Loucy (cell line): ENCODE data around the gene PKDCC.
"Not testable (repeated sequence)": the region's sequence is repeated elsewhere in the genome, so short reads cannot be mapped to it uniquely, and the experiment has no call there.

Experiments
- H2AFZ ChIP-seq: fragments of 200-600 bp; sonication (generic); 2 replicates; pipeline ENCODE4 v1.6.0; 2016; ENCODE audit warnings: antibody characterized with exemption, mild to moderate bottlenecking, low read length, moderate library complexity
- H3F3A ChIP-seq: fragments of 200-600 bp; 2 replicates; pipeline ENCODE4 v1.6.0; 2016; ENCODE audit warnings: antibody characterized with exemption, low read depth, mild to moderate bottlenecking
- H3K27me3 ChIP-seq: fragments of 200-600 bp; sonication (generic); 2 replicates; pipeline ENCODE4 v1.6.1; 2014; ENCODE audit warnings: low read length, mild to moderate bottlenecking; ENCODE audit not compliant: insufficient read depth, poor library complexity, severe bottlenecking
- H3K36me3 ChIP-seq: fragments of 200-600 bp; sonication (generic); 2 replicates; pipeline ENCODE4 v1.6.1; 2016; ENCODE audit warnings: low read length; ENCODE audit not compliant: insufficient read depth
- H3K4me1 ChIP-seq: fragments of 200-600 bp; sonication (generic); 2 replicates; pipeline ENCODE4 v1.5.1; 2014; ENCODE audit warnings: low read length, mild to moderate bottlenecking; ENCODE audit not compliant: insufficient read depth, poor library complexity, severe bottlenecking
- H3K4me2 ChIP-seq: fragments of 200-600 bp; sonication (generic); 2 replicates; pipeline ENCODE4 v1.6.0; 2014; ENCODE audit warnings: antibody characterized with exemption, low read length, low read depth, mild to moderate bottlenecking; ENCODE audit not compliant: poor library complexity, severe bottlenecking
- H3K4me3 ChIP-seq: fragments of 200-600 bp; sonication (generic); 2 replicates; pipeline ENCODE4 v1.5.1; 2014; ENCODE audit warnings: low read length, mild to moderate bottlenecking, mixed read lengths; ENCODE audit not compliant: poor library complexity, severe bottlenecking
- H3K79me2 ChIP-seq: fragments of 200-600 bp; sonication (generic); 2 replicates; pipeline ENCODE4 v1.6.1; 2014; ENCODE audit warnings: low read length; ENCODE audit not compliant: insufficient read depth
- H3K9ac ChIP-seq: fragments of 200-600 bp; sonication (generic); 2 replicates; pipeline ENCODE4 v1.6.0; 2014; ENCODE audit warnings: mild to moderate bottlenecking, low read depth, low read length, moderate library complexity; ENCODE audit not compliant: poor library complexity, severe bottlenecking
- H3K9me2 ChIP-seq: fragments of 200-600 bp; sonication (generic); replicated peaks from 2 replicates; pipeline ENCODE4 v1.6.1; 2016; ENCODE audit warnings: low read depth, low read length, mixed read lengths
- H3K9me3 ChIP-seq: fragments of 200-600 bp; sonication (generic); 2 replicates; pipeline ENCODE4 v1.6.1; 2014; ENCODE audit warnings: mild to moderate bottlenecking, antibody characterized with exemption, low read length, low read depth; ENCODE audit not compliant: insufficient read depth
- H4K20me1 ChIP-seq: fragments of 200-600 bp; sonication (generic); 2 replicates; pipeline ENCODE4 v1.6.0; 2014; ENCODE audit warnings: antibody characterized with exemption, low read length, mild to moderate bottlenecking; ENCODE audit not compliant: insufficient read depth, poor library complexity, severe bottlenecking
- CTCF ChIP-seq: fragments of 200-600 bp; sonication (generic); conservative IDR thresholded peaks from 2 replicates; pipeline ENCODE4 v1.5.1; 2014; ENCODE audit warnings: mild to moderate bottlenecking, antibody characterized with exemption, low read length
- EZH2phosphoT487 ChIP-seq: fragments of 200-600 bp; IDR thresholded peaks from 2 replicates; pipeline ENCODE4 v1.6.1; 2018; ENCODE audit warnings: antibody characterized with exemption, mild to moderate bottlenecking, moderate library complexity, borderline replicate concordance

Gene PKDCC

GRCh38 chr2:42076357-42077225 lies 28.8 kb downstream of the PKDCC start:
- Histone ChIP-seq H3K9ac (no peak overlapping the region), H4K20me1 (no peaks in the 10 kb centered on the region), H3K27me3 (no peaks in the 10 kb centered on the region), H3F3A (no peaks in the 10 kb centered on the region), H3K4me1 (no peaks in the 10 kb centered on the region), H3K9me2 (no peaks in the 10 kb centered on the region), H3K4me2 (no peak overlapping the region), H3K36me3 (no peaks in the 10 kb centered on the region), H3K4me3 (no peak overlapping the region), H3K79me2 (no peaks in the 10 kb centered on the region), H3K9me3 (no peaks in the 10 kb centered on the region), H2AFZ (no peak overlapping the region)
- TF ChIP-seq EZH2phosphoT487 (no peak), CTCF (no peak)

- Histone ChIP-seq H3K27me3 (no peaks in the 10 kb centered on the region), H4K20me1 (no peaks in the 10 kb centered on the region), H3K9me3 (no peaks in the 10 kb centered on the region), H3K4me3 (no peak overlapping the region), H3K36me3 (no peaks in the 10 kb centered on the region), H2AFZ (no peak overlapping the region), H3F3A (no peaks in the 10 kb centered on the region), H3K4me1 (no peaks in the 10 kb centered on the region), H3K79me2 (no peaks in the 10 kb centered on the region), H3K9me2 (no peaks in the 10 kb centered on the region), H3K4me2 (no peak overlapping the region), H3K9ac (no peak overlapping the region)
- TF ChIP-seq EZH2phosphoT487 (no peak), CTCF (no peak)
These were observed 29.5 kb downstream of the PKDCC start for GRCh38 chr2:42077343-42077742.

- Histone ChIP-seq H3K9me3 (no peaks in the 10 kb centered on the region), H3K4me1 (no peaks in the 10 kb centered on the region), H2AFZ (no peak overlapping the region), H3K79me2 (no peaks in the 10 kb centered on the region), H3K9ac (no peak overlapping the region), H3K4me3 (no peak overlapping the region), H3K36me3 (no peaks in the 10 kb centered on the region), H3K27me3 (no peaks in the 10 kb centered on the region), H3F3A (no peaks in the 10 kb centered on the region), H3K9me2 (no peaks in the 10 kb centered on the region), H4K20me1 (no peaks in the 10 kb centered on the region), H3K4me2 (no peak overlapping the region)
- TF ChIP-seq EZH2phosphoT487 (no peak), CTCF (no peak)
These were observed 32.0 kb downstream of the PKDCC start for GRCh38 chr2:42079737-42080287.

GRCh38 chr2:42081151-42081550 lies 33.3 kb downstream of the PKDCC start:
- H3K9ac ChIP-seq, H3K9me3 ChIP-seq, H2AFZ ChIP-seq, H3K4me2 ChIP-seq, H3K79me2 ChIP-seq, H3K27me3 ChIP-seq, H3K36me3 ChIP-seq, H3F3A ChIP-seq, H3K4me3 ChIP-seq, H3K4me1 ChIP-seq, H4K20me1 ChIP-seq, H3K9me2 ChIP-seq: not testable (repeated sequence)
